Epidermal melanocyte (primary cell): ENCODE measurements around the gene LY6G6D.

Experiments
- DNase-seq: peaks from one replicate; pipeline ENCODE4 v3.0.0; 2011; ENCODE audit warnings: low spot score; ENCODE audit not compliant: insufficient read length

The LY6G6D gene, protein sequence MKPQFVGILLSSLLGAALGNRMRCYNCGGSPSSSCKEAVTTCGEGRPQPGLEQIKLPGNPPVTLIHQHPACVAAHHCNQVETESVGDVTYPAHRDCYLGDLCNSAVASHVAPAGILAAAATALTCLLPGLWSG

GRCh38 chr6:31715022-31715958 lies at the start of gene LY6G6D:
LY6G6D (plus strand) TSS chr6:31715348; CDS start chr6:31715356, 8 bp downstream.
- DNase-seq: no peak

DNA sequence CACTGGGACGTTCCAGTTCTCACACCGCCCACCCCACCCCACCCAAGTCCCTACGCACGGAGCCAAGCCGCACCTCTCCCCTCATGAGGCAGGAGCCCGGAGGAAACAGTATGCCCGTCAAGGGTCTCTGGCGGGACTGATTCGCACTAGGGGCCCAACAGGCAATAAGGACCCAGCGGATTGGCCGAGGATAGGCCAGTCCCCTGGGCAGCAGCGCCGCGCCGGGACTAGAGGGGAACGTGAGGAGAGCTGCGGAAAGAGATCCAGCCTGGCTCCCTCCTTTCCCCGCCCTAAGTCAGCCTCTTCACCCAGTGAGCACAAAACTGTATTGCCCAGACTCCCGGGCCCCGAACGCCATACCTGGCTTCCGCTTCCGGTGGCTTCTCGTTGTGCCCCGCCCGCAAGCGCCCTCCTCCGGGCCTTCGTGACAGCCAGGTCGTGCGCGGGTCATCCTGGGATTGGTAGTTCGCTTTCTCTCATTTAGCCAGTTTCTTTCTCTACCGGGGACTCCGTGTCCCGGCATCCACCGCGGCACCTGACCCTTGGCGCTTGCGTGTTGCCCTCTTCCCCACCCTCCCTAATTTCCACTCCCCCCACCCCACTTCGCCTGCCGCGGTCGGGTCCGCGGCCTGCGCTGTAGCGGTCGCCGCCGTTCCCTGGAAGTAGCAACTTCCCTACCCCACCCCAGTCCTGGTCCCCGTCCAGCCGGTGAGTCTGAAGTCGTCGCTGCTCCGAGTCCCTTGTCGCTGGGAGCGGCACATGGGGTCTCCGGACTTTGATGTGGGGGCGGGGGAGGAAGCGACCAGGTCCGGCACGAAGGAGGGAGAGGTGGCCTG lies 49.4 kb upstream of the LY6G6D start, which contains the start of gene CSNK2B:
CSNK2B (plus strand) TSS at position 580 of the 836 bp plus-strand sequence. CDS start 752 bp downstream, outside the sequence.
- DNase-seq: peak; percentile 96

GRCh38 chr6:31666337-31666965 lies 48.7 kb upstream of the LY6G6D start:
- DNase-seq: no peak

GRCh38 chr6:31669676-31670075 lies 45.5 kb upstream of the LY6G6D start, which contains the start of gene LY6G5B:
LY6G5B (plus strand) TSS chr6:31669976; CDS start chr6:31670951, 975 bp downstream.
- DNase-seq: no peak

- DNase-seq: no peak
Measured at GRCh38 chr6:31676322-31676903, 38.7 kb upstream of the LY6G6D start.

GRCh38 chr6:31676904-31677303 lies 38.2 kb upstream of the LY6G6D start:
- no peak for DNase-seq

DNA sequence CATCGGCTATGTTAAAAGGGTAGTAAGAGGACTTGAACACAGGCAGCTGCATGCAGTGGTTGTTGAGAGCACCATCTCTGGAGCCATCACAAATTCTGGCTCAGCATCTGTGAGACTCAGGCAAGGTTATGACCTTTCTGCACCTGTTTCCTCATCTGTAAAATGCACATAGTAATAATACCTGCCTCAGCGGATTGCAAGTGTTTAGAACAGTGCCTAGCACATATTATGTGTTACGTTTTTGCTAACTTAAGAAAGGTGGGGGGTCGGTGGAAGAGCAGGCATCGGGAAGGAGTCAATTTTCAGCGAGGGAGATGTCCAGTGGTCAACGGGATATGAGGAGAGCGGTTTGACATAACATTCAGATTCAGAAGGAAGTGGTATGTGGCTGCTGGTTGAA lies 37.2 kb upstream of the LY6G6D start:
- no peak for DNase-seq

- DNase-seq: peak; percentile 81
Measured at GRCh38 chr6:31680226-31681134, 34.7 kb upstream of the LY6G6D start, which contains the start of gene LY6G5C. LY6G5C (minus strand) TSS chr6:31681067; CDS start chr6:31680373, 694 bp downstream.

DNA sequence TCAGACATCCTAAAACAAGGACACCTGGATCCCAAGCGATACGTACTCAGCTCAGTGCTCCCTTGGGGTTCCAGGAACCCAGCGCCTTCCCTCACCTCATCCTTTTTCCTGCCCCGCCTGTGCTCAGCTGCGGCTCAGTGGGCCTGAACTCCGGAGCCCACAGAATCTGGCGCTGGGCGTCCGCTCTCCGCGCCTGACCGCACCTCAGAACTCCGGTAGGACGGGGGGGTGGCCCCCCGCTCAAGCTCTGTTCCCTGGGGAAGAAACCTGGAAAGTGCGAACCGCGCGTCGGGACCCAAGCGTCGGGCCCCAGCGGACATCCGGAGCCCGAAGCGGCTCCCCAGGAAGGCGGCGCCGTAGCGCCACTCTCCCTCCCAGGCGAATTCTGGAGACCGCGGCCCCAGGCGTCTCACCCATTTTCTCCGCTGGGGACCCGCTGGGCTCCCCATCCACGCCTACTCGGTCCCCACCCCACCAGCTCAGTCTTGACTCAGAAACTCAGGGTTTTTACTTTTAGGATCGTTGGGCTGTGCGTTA lies 33.9 kb upstream of the LY6G6D start:
- DNase-seq: peak; percentile 22

DNA sequence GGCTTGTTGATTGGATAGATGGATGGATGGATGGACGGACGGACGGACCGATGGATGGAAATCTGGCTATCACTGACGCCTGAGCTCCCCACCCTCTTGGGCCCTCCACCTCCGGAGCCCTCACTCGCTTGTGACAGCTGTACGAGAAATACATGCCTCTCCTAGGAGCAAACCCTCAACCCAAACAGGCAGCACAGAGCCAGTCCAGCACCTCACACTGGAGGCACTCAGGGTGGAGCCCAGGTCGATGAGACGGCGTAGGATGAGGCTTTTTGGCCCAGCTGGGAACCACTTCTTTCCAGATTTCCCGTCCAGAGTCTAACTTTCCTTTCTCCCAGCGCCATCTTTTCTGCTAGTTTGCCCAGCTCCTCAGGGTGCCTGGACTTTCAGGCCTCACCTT lies 31.6 kb upstream of the LY6G6D start:
- DNase-seq: no peak

DNA sequence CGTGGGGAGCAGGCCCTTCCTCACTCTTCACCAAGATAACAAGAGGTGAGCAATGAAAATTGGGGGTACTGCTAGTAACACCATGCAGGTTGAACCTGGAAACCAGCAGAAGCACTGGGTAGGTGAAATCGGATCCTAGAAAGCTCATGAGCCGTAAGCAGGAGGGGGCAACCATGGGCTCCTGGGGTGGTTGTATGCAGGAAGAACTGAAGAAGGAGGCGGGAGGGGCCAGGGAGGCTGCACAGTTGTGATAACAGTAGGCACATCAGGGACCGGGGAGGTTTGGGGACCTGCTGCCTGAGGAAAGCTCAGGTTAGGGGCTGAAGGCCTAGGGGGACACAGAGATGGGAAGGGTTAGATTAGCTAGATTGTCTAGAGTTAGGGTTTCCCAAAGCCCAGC lies 28.7 kb upstream of the LY6G6D start:
- no peak for DNase-seq

- DNase-seq: no peak
Measured at GRCh38 chr6:31687321-31687720, 27.8 kb upstream of the LY6G6D start.

GRCh38 chr6:31687860-31688693 lies 27.1 kb upstream of the LY6G6D start:
- no peak for DNase-seq

GRCh38 chr6:31689249-31690110 lies 25.7 kb upstream of the LY6G6D start:
- DNase-seq: no peak

DNA sequence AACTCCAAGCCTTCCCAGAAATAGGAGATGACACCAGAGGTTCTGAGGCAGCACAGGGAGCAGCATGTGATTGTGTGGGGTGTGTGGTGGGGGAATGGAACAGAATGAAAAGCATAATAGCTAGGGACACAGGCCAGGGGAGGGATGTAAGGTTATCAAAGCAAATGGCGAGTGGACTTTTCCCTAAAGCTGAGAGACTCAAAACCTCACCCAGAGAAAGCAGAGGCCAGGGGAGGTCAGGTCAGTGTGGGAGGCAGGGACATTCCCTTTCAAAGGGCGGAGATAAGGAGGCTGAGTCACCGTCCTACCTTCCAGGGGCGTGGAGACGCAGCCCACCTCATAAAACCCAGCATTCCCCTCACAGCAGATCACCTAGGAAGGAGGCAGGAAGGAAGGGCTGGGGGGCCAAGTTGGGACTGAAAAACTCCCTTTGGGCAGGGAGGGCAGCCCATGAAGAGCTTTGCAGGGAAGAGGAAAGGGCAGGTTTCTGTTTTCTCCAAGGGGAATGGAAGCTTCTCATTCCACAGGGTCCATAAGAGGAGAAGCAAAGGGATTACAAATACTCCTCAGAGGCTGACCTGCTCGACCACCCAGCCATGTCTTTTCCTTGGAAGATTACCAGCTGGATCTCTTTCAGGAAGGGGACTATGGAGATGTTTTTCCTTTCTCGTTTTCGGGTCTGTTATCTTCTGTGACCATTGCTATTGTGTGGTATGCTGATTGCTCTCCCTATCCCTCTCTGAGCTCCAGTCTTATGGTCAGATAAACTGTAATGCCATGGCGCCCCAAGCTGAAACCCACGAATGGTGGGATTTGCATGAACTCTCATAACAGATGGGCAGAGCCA lies 24.7 kb upstream of the LY6G6D start:
- no peak for DNase-seq

DNA sequence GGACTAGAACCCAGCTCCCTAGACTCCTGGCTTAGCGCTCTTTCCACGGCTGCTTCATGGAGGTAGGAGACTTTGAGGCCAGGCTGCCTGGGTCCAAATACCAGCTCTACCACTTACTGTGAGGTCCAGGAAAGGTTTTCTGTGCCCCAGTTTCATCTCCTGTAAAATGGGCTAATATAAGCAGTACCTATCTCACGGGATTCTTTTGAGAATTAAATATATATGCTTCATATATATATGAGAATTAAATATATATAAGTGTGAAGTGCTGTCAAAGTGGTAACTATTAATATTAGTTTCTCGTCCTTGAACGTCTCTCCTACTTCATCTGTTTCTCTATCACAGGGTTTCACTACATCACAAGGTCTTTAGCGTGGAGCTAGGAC lies 24.1 kb upstream of the LY6G6D start:
- no peak for DNase-seq
